ENCODE measurements around the gene PHC2. TPM values are rescaled to one million over a fixed set of nuclear protein-coding genes. Genes with fewer than 3 reads are reported as not detected.
A peak's percentile ranks its signal among the peaks of the same experiment; 100 is the strongest.

PHC2 gene
- total RNA-seq, 1 donor = 75.6 TPM

DNA sequence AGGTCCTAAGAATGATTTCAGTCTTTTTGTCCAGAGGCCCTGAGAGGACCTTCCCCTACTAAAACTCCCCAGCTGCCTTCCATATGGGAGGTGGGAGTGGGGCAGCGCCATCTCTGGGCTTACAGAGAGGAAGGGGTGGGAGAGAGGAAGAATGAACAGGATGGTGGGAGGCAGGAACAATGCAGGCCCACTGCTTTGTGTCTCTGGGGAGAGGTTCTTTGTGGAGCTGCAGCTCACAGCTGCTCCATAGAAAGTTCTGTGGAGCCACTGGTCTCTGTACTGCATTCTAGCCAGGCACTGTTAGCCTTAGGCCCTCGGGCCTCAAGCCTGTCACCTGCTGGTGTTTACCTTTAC lies 66.4 kb downstream of the PHC2 start:
- TF ChIP-seq, protein P1, sequence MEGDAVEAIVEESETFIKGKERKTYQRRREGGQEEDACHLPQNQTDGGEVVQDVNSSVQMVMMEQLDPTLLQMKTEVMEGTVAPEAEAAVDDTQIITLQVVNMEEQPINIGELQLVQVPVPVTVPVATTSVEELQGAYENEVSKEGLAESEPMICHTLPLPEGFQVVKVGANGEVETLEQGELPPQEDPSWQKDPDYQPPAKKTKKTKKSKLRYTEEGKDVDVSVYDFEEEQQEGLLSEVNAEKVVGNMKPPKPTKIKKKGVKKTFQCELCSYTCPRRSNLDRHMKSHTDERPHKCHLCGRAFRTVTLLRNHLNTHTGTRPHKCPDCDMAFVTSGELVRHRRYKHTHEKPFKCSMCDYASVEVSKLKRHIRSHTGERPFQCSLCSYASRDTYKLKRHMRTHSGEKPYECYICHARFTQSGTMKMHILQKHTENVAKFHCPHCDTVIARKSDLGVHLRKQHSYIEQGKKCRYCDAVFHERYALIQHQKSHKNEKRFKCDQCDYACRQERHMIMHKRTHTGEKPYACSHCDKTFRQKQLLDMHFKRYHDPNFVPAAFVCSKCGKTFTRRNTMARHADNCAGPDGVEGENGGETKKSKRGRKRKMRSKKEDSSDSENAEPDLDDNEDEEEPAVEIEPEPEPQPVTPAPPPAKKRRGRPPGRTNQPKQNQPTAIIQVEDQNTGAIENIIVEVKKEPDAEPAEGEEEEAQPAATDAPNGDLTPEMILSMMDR (IDR thresholded peaks at IDR 0.05; ENCODE audit: insufficient read depth, low read depth, low read length) = no peak
- DNase-seq (ENCODE audit: low read depth) = no peak
- no peak overlapping the region for H3K4me3 ChIP-seq (ENCODE audit: low read depth, low read length)

DNA sequence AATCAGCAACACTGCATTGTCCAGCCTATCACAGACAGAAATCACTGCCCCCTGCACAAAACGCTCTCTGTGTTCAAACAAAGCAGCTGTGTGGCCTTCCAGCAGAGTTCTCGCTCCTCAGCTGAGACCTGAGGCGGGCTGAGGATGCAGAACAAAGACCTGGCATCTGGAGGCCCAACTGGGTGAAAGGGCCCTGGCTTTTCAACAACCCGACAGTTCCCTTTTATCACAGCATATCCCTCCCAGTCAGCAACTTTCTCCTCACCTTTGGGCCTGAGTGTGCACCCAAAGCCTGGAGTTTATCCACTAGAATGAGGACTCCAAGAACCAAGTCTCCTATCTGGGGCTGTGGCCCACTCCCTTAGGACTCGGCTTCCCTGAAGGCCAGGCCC lies 67.4 kb downstream of the PHC2 start:
- no peak overlapping the region for H3K4me3 ChIP-seq (ENCODE audit: low read depth, low read length)
- DNase-seq (ENCODE audit: low read depth) = no peak
- TF ChIP-seq, protein P1 (IDR thresholded peaks at IDR 0.05; ENCODE audit: insufficient read depth, low read depth, low read length) = no peak

DNA sequence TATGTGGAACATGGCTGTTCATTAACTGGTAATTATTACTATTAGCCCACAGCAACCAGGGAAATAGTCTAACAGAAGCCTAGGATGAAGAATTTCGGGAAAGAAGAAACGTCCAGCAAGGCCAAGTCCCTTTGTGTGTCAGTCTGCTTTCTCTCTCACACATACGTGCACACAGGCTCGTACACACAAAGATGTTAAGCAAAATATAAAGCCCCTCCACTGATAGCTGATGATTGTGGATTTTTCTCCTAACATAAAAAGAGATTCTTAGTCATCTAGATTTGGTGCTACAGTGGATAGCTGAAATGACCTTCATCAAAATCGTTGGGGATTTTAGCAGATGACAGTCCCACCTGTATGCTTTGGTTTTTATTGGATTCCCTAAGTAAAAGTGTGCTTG lies 67.9 kb downstream of the PHC2 start:
- H3K4me3 ChIP-seq (ENCODE audit: low read depth, low read length) = no peak overlapping the region
- DNase-seq (ENCODE audit: low read depth) = no peak
- TF ChIP-seq, protein P1 (IDR thresholded peaks at IDR 0.05; ENCODE audit: insufficient read depth, low read depth, low read length) = no peak

DNA sequence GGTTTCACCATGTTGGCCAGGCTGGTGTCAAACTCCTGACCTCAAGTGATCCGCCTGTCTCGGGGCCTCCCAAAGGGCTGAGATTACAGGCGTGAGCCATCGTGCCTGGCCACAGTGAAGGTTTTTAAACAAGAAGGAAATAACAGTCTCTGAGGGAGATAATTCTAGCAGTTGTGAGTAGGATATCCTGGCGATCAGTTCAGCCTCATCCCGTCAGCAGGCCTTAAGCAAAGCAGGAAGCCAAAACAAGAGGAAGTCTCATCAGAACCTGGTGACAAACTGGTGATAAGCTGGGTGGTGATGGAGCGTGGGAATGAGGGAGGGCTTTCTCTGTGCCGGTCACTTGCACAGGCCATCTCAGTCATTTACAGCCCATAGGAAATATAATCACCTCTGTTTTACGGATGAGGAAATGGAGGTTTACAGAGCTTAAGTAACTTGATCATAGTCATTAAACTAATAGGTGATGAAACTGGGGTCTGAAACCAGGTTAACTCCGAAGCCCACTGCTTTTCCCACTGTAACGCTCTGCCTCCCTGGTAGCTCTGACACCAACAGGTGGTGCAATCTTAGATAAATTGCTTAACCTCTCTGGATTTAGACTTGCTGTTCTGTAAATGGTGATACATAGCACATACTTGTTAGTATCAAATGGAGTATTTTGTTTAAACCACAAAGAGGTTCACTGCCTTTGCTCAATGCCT lies 69.2 kb downstream of the PHC2 start:
- TF ChIP-seq, protein P1 (IDR thresholded peaks at IDR 0.05; ENCODE audit: insufficient read depth, low read depth, low read length) = no peak
- no peak overlapping the region for H3K4me3 ChIP-seq (ENCODE audit: low read depth, low read length)
- DNase-seq (ENCODE audit: low read depth) = peak; percentile 75

DNA sequence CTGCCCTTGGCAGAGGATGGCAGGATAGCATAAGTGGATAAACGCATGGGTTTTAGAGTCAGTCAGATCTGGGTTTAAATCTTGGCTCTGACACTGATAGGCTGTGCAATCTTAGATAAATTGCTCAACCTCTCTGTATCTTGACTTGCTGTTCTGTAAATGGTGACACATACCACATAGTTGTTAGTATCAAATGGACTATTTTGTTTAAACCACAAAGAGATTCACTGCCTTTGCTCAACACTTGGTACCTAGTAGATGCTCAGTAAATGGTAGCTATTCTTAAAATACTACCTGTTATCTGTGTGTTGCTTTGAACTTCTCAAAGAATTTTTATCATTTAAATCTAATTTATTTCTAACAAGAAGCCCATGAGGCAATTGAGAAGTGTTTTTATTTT lies 70.5 kb downstream of the PHC2 start:
- TF ChIP-seq, protein P1 (IDR thresholded peaks at IDR 0.05; ENCODE audit: insufficient read depth, low read depth, low read length) = no peak
- H3K4me3 ChIP-seq (ENCODE audit: low read depth, low read length) = no peak overlapping the region
- no peak for DNase-seq (ENCODE audit: low read depth)

DNA sequence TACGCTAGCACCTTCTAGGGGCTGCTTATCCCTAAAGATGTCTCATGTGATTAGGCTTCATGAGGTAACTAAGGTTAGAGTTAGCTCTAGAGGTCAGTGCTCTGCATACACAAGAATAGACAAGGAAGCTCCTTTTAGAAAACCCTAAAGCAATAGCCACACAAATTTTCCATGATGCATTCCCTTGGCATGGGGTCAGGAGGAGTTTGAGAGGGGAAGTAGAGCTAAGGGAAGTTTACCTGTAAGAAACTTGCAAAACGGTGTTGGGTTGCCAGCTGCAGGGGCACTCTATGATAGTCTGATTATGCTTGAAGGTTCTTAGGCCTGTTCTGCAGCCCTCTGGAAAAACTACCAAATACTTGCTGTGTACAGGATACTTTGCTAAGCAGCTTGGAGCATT lies 71.0 kb downstream of the PHC2 start:
- no peak for DNase-seq (ENCODE audit: low read depth)
- TF ChIP-seq, protein P1 (IDR thresholded peaks at IDR 0.05; ENCODE audit: insufficient read depth, low read depth, low read length) = no peak
- H3K4me3 ChIP-seq (ENCODE audit: low read depth, low read length) = no peak overlapping the region

Measured in fibroblast of villous mesenchyme (primary cell).